DND-41 (cell line): ENCODE results near the gene CDK15.
A peak's percentile ranks its signal among the peaks of the same experiment; 100 is the strongest.

Experiments used
- ATAC-seq: fragments of 200-7000 bp; cut with Tn5 transposase; 3 replicates; pipeline ENCODE4 v1.9.1; 2021; ENCODE audit warnings: low read depth; ENCODE audit not compliant: insufficient read depth
- DNase-seq: peaks from one replicate; pipeline ENCODE4 v3.0.0-alpha.2; 2020
- H2AFZ ChIP-seq: 2 replicates; pipeline ENCODE4 v1.6.0; 2012; ENCODE audit warnings: low read depth, low read length
- H3K27ac ChIP-seq: 2 replicates; pipeline ENCODE4 v1.5.1; 2012; ENCODE audit warnings: low read length, inconsistent platforms
- H3K27me3 ChIP-seq: fragments of 200-600 bp; sonication (generic); 2 replicates; pipeline ENCODE4 v1.6.0; 2012; ENCODE audit warnings: low read length, mild to moderate bottlenecking, inconsistent platforms; ENCODE audit not compliant: insufficient read depth, poor library complexity
- H3K36me3 ChIP-seq: 2 replicates; pipeline ENCODE4 v1.5.1; 2012; ENCODE audit warnings: low read length, inconsistent platforms; ENCODE audit not compliant: insufficient read depth
- H3K4me1 ChIP-seq: 2 replicates; pipeline ENCODE4 v1.5.1; 2012; ENCODE audit warnings: mild to moderate bottlenecking, low read length; ENCODE audit not compliant: insufficient read depth
- H3K4me2 ChIP-seq: 2 replicates; pipeline ENCODE4 v1.6.0; 2012; ENCODE audit warnings: mild to moderate bottlenecking, moderate library complexity, low read length, inconsistent platforms; ENCODE audit not compliant: insufficient read depth
- H3K4me3 ChIP-seq, 2 experiments: fragments of 200-600 bp in 1 of 2; shearing (Covaris generic) in 1 of 2; 2 replicates each; pipeline ENCODE4 v1.5.1; 2012 to 2016; ENCODE audit warnings: inconsistent platforms in 2 of 2, low read length in 2 of 2, mild to moderate bottlenecking in 2 of 2, low read depth in 1 of 2, moderate library complexity in 1 of 2
- H3K79me2 ChIP-seq: 2 replicates; pipeline ENCODE4 v1.6.0; 2012; ENCODE audit warnings: low read length, inconsistent platforms; ENCODE audit not compliant: insufficient read depth
- H3K9ac ChIP-seq: 2 replicates; pipeline ENCODE4 v1.6.0; 2012; ENCODE audit warnings: low read depth, mild to moderate bottlenecking, inconsistent platforms, low read length, moderate library complexity
- H3K9me3 ChIP-seq: 2 replicates; pipeline ENCODE4 v1.5.1; 2012; ENCODE audit warnings: low read length, moderate library complexity, mild to moderate bottlenecking, inconsistent platforms; ENCODE audit not compliant: insufficient read depth, severe bottlenecking
- H4K20me1 ChIP-seq: 2 replicates; pipeline ENCODE4 v1.6.0; 2012; ENCODE audit warnings: low read length; ENCODE audit not compliant: insufficient read depth
- CTCF ChIP-seq: IDR thresholded peaks from 2 replicates; pipeline ENCODE4 v1.5.1; 2012; ENCODE audit warnings: borderline replicate concordance, low read length, moderate library complexity, mild to moderate bottlenecking; ENCODE audit not compliant: poor library complexity, severe bottlenecking; ENCODE audit errors: extremely low read depth
- EZH2 ChIP-seq: IDR thresholded peaks from 3 replicates; pipeline ENCODE4 v1.6.1; 2012; ENCODE audit warnings: borderline replicate concordance, low read depth, mild to moderate bottlenecking, moderate library complexity, low read length, inconsistent platforms; ENCODE audit not compliant: severe bottlenecking

CDK15 gene

GRCh38 chr2:201835066-201835465, 28.7 kb downstream of the CDK15 start:
- Histone ChIP-seq H3K4me1 (no peaks in the 10 kb centered on the region), H3K27me3 (peaks cover 4% of the 10 kb centered on the region), H3K4me3 (no peak overlapping the region), H4K20me1 (no peaks in the 10 kb centered on the region), H3K9me3 (no peaks in the 10 kb centered on the region), H3K27ac (no peak overlapping the region), H3K79me2 (no peaks in the 10 kb centered on the region), H2AFZ (peak overlapping the region; percentile 47; the same call in 1 of the 2 replicates), H3K4me2 (no peak overlapping the region), H3K9ac (no peak overlapping the region), H3K36me3 (no peaks in the 10 kb centered on the region)
- no peak for TF ChIP-seq CTCF
- TF ChIP-seq EZH2, result no peak
- no peak for DNase-seq
- ATAC-seq, result no peak

GRCh38 chr2:201837391-201837790, 31.1 kb downstream of the CDK15 start:
- Histone ChIP-seq H3K4me2 (no peak overlapping the region), H3K27me3 (peaks cover 10% of the 10 kb centered on the region), H3K4me3 (no peak overlapping the region), H3K36me3 (no peaks in the 10 kb centered on the region), H3K4me1 (no peaks in the 10 kb centered on the region), H3K9me3 (peaks cover 5% of the 10 kb centered on the region), H3K27ac (no peak overlapping the region), H3K79me2 (no peaks in the 10 kb centered on the region), H4K20me1 (no peaks in the 10 kb centered on the region), H2AFZ (no peak overlapping the region), H3K9ac (no peak overlapping the region)
- no peak for TF ChIP-seq EZH2
- no peak for TF ChIP-seq CTCF
- no peak for DNase-seq
- ATAC-seq, result no peak

GRCh38 chr2:201837824-201838431, 31.6 kb downstream of the CDK15 start:
- Histone ChIP-seq H3K27me3 (peaks cover 11% of the 10 kb centered on the region), H3K4me1 (no peaks in the 10 kb centered on the region), H3K4me2 (no peak overlapping the region), H2AFZ (no peak overlapping the region), H3K9me3 (peaks cover 5% of the 10 kb centered on the region), H3K79me2 (no peaks in the 10 kb centered on the region), H4K20me1 (no peaks in the 10 kb centered on the region), H3K9ac (no peak overlapping the region), H3K27ac (no peak overlapping the region), H3K4me3 (no peak overlapping the region), H3K36me3 (no peaks in the 10 kb centered on the region)
- peak; percentile 61; the same call in 2 of the 3 replicates for ATAC-seq
- no peak for TF ChIP-seq EZH2
- no peak for TF ChIP-seq CTCF
- no peak for DNase-seq

GRCh38 chr2:201839727-201840126, 33.4 kb downstream of the CDK15 start:
- ATAC-seq, result no peak
- H3K9me3 ChIP-seq, result peaks cover 5% of the 10 kb centered on the region
- TF ChIP-seq EZH2 (no peak), CTCF (no peak)
- H2AFZ ChIP-seq, result no peak overlapping the region
- no peak overlapping the region for H3K4me3 ChIP-seq
- no peaks in the 10 kb centered on the region for H3K79me2 ChIP-seq
- H3K27me3 ChIP-seq, result peaks cover 11% of the 10 kb centered on the region
- H3K9ac ChIP-seq, result no peak overlapping the region
- DNase-seq, result no peak
- H3K4me1 ChIP-seq, result no peaks in the 10 kb centered on the region
- H3K36me3 ChIP-seq, result no peaks in the 10 kb centered on the region
- H3K4me2 ChIP-seq, result no peak overlapping the region
- H3K27ac ChIP-seq, result no peak overlapping the region
- H4K20me1 ChIP-seq, result no peaks in the 10 kb centered on the region
